Vagina (tissue), 2 donors: Measurements from ENCODE around the gene MC1R. TPM values are rescaled to one million over a fixed set of nuclear protein-coding genes. Genes with fewer than 3 reads are reported as not detected.
"Not testable (repeated sequence)": the region's sequence is repeated elsewhere in the genome, so short reads cannot be mapped to it uniquely, and the experiment has no call there.

Experiments used
- DNase-seq, 2 donors: peaks; one replicate each; pipeline ENCODE4 v3.0.0-alpha.2; 2017; ENCODE audit errors: extremely low spot score in 2 of 2
- H3K27ac ChIP-seq: fragments of 200-600 bp; sonication (generic); one replicate; pipeline ENCODE4 v1.5.1; 2019
- H3K27me3 ChIP-seq: fragments of 200-600 bp; sonication (generic); one replicate; pipeline ENCODE4 v1.5.1; 2019
- H3K36me3 ChIP-seq, 2 donors: fragments of 200-600 bp; sonication (generic); one replicate each; pipeline ENCODE4 v1.5.1; 2017 to 2019
- H3K4me1 ChIP-seq: fragments of 200-600 bp; sonication (generic); one replicate; pipeline ENCODE4 v1.5.1; 2019
- H3K4me3 ChIP-seq, 2 donors: fragments of 200-600 bp; sonication (generic); 1 replicate in 1 of 2; 2 replicates in 1 of 2; pipeline ENCODE4 v1.5.1; 2016 to 2019
- H3K9me3 ChIP-seq: fragments of 200-600 bp; sonication (generic); one replicate; pipeline ENCODE4 v1.5.1; 2019
- POLR2A ChIP-seq, 2 donors: fragments of 450-650 bp; IDR thresholded peaks; one replicate each; pipeline ENCODE4 v1.6.1; 2017; ENCODE audit warnings: antibody characterized with exemption in 2 of 2, mild to moderate bottlenecking in 2 of 2, moderate library complexity in 2 of 2
- POLR2AphosphoS5 ChIP-seq, 2 donors: sonication (generic); formaldehyde crosslinking; IDR thresholded peaks; one replicate each; pipeline ENCODE4 v1.9.0; 2017; ENCODE audit warnings: antibody characterized with exemption in 2 of 2, mild to moderate bottlenecking in 2 of 2, low read depth in 1 of 2; ENCODE audit not compliant: insufficient read depth in 1 of 2
- intact Hi-C: fragments of 100-400 bp; cut with DNase I; formaldehyde crosslinking; loops from one replicate; pipeline ENCODE4 v1.15.1; 2023
- total RNA-seq: library from RNA; depleted of rRNA; stranded (reverse); fragments of >200 nt; gene quantifications from one replicate; pipeline ENCODE4 v1.2.3, GENCODE V29; 2016
- TF ChIP-seq, protein P1 (sequence below), 3 experiments: fragments of 450-650 bp in 2 of 3; fragments of 200-600 bp in 1 of 3; sonication (generic) in 1 of 3; IDR thresholded peaks; one replicate each; pipeline ENCODE4 v1.5.1; 2017 to 2019; ENCODE audit warnings: antibody characterized with exemption in 3 of 3, mild to moderate bottlenecking in 2 of 3, moderate library complexity in 2 of 3

The MC1R gene
- total RNA-seq, 1 donor from 2014 or later, result 4.4 TPM

DNA sequence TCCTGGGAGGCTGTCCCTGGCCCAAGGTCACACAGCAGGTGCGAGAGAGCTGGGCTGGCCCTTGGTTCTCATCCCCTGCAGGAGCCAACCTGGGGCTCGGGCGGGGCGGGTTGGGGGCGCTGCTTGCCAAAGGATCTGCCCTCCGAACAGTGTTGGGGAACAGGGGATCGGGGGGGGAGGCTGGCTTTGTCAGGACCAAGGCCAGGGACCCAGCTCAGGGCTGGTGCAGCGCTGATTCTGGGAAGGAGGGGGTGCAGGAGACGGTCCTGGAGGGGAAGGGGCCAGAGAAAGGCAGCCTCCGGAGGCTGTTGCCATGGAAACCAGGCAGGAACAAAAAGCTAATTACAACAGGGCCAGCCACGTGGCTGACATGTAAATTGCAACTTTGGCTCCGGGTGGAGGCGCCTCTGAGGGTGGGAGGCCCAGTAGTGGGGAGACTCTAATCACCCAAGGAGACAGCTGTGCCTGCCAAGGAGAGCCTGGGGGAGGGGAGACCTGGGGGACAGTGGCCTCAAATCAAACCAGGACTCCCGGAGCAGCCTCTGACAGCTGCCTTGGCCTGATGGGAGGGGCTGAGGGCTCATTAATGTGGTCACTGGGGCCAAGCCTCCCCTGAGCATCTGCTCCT lies 5.7 kb downstream of the MC1R start:
- peaks cover 49% of the 10 kb centered on the region for H3K4me1 ChIP-seq
- DNase-seq, result no peak
- H3K4me3 ChIP-seq, result no peak overlapping the region
- H3K27me3 ChIP-seq, result no peaks in the 10 kb centered on the region
- H3K27ac ChIP-seq, result no peak overlapping the region
- TF ChIP-seq, protein P1, sequence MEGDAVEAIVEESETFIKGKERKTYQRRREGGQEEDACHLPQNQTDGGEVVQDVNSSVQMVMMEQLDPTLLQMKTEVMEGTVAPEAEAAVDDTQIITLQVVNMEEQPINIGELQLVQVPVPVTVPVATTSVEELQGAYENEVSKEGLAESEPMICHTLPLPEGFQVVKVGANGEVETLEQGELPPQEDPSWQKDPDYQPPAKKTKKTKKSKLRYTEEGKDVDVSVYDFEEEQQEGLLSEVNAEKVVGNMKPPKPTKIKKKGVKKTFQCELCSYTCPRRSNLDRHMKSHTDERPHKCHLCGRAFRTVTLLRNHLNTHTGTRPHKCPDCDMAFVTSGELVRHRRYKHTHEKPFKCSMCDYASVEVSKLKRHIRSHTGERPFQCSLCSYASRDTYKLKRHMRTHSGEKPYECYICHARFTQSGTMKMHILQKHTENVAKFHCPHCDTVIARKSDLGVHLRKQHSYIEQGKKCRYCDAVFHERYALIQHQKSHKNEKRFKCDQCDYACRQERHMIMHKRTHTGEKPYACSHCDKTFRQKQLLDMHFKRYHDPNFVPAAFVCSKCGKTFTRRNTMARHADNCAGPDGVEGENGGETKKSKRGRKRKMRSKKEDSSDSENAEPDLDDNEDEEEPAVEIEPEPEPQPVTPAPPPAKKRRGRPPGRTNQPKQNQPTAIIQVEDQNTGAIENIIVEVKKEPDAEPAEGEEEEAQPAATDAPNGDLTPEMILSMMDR (IDR thresholded peaks at IDR 0.05), result no peak
- intact Hi-C loops, result no loop called here
- H3K9me3 ChIP-seq, result no peaks in the 10 kb centered on the region
- H3K36me3 ChIP-seq, result no peaks in the 10 kb centered on the region

DNA sequence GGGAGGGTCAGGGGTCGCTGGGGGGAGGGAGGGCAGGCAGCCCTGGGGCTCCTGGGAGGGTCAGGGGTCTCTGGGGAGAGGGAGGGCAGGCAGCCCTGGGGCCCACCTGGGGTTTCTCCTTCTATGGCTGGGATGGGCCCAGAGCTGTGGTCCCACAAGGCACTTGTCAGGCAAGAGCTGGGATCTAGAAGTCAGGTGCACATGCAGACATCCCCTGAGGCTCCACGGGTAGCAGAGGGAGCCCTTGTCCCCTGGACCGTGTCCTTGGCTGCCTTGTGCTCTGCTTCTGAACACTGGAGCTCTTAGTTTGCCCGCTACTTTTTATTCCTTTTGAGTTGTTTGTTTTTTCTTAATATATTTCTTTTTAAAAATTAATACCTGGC lies 6.3 kb downstream of the MC1R start:
- intact Hi-C loops, result no loop called here
- TF ChIP-seq POLR2A (IDR thresholded peaks at IDR 0.05) (no peak), POLR2AphosphoS5 (IDR thresholded peaks at IDR 0.05; ENCODE audit: insufficient read depth in 1 of 2, low read depth in 1 of 2) (no peak)
- TF ChIP-seq, protein P1 (IDR thresholded peaks at IDR 0.05), result no peak
- H3K27ac ChIP-seq, result no peak overlapping the region
- no peaks in the 10 kb centered on the region for H3K9me3 ChIP-seq
- no peaks in the 10 kb centered on the region for H3K27me3 ChIP-seq
- no peak overlapping the region for H3K4me3 ChIP-seq
- H3K4me1 ChIP-seq, result peaks cover 49% of the 10 kb centered on the region
- DNase-seq, result no peak
- no peaks in the 10 kb centered on the region for H3K36me3 ChIP-seq

DNA sequence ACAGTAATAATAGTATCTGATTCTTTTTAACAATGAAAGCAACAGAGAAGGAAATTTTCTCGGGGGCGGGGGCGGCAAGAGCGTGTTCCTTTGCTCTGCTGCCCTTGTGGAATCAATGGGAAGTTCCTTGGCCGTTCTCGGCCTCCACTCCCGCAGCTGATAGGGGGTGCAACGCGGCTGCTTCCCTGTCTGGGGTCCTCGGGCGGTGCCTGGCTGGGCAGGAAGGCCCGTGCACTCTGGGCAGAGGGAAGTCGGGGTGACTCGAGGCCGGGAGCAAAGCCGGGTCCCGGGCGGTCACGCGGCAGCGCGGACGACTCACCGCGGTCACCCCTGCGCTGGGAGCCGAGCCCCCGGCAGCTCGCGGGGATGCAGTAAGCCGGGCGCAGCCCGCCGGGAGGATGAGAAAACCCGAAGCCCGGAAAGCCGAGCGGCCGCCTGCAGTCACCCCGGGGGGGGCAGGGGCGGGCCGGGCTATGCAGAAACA lies 7.0 kb downstream of the MC1R start:
- no peaks in the 10 kb centered on the region for H3K27me3 ChIP-seq

DNA sequence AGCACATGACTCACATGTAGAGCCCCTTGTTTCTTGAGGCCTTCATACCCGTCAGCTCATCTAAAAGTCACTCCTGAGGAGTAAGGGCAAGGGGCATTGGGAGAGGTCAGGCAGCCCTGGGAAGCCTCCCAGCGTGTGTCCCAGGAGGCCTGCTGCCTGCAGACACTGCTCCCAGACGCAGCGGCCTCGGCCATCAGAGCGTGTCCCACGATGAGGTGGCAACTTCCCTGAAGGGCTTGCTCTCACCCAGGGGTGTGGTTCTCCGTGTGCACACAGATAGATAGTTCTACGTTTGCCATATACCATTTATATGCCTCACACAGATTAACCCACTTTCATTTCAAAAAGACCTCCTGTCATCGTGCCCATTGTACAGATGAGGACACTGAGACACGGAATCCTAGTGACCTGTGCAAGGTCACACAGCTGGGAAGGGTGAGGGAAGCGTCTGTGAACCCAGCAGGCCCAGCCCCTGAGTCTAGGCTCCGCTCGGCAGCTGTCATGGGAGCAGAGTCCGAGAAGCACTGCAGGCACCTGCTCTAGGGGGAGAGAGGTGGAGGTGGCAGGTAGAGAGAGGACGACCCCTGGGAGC lies 12.7 kb downstream of the MC1R start:
- no peak for DNase-seq
- no peaks in the 10 kb centered on the region for H3K27me3 ChIP-seq
- intact Hi-C loops, result no loop called here

More for the DNA sequence above, 7.0 kb downstream of the MC1R start:
- intact Hi-C loops, result no loop called here
- no peaks in the 10 kb centered on the region for H3K9me3 ChIP-seq
- TF ChIP-seq POLR2AphosphoS5 (IDR thresholded peaks at IDR 0.05; ENCODE audit: insufficient read depth in 1 of 2, low read depth in 1 of 2) (no peak), POLR2A (IDR thresholded peaks at IDR 0.05) (no peak)
- TF ChIP-seq, protein P1 (IDR thresholded peaks at IDR 0.05), result no peak
- H3K27ac ChIP-seq, result no peak overlapping the region
- DNase-seq, result no peak
- no peaks in the 10 kb centered on the region for H3K36me3 ChIP-seq
- peaks cover 49% of the 10 kb centered on the region for H3K4me1 ChIP-seq
- H3K4me3 ChIP-seq, result peak overlapping the region; percentile 39 to 40

DNA sequence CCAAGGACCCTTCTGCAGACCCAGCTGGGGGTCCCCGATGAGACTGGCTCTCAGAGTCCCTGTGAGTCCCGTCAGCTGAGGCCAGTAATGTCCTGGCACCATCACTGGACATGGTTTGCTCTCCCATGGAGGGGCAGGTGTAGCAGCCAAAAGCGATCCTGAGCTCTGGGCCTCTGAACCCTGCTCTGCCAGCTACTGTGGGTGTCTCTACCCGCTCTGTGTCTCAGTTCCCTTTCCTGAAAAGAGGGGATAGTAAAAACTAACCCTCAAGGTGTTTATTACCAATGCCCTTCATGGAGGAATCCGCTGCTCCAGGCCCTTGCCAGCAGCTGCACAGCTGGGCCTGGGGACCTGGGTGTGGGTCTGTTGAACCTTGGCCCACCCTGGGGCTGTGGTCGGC lies 13.3 kb downstream of the MC1R start:
- no peak for TF ChIP-seq POLR2AphosphoS5 (IDR thresholded peaks at IDR 0.05; ENCODE audit: insufficient read depth in 1 of 2, low read depth in 1 of 2)
- TF ChIP-seq, protein P1 (IDR thresholded peaks at IDR 0.05), result no peak
- no peak for TF ChIP-seq POLR2A (IDR thresholded peaks at IDR 0.05)
- Histone ChIP-seq H3K27me3 (no peaks in the 10 kb centered on the region), H3K4me1 (no peaks in the 10 kb centered on the region), H3K9me3 (no peaks in the 10 kb centered on the region), H3K36me3 (no peaks in the 10 kb centered on the region), H3K27ac (no peak overlapping the region), H3K4me3 (no peak overlapping the region)
- intact Hi-C loops, result no loop called here
- no peak for DNase-seq

More for the DNA sequence above, 12.7 kb downstream of the MC1R start:
- no peaks in the 10 kb centered on the region for H3K4me1 ChIP-seq
- no peak overlapping the region for H3K4me3 ChIP-seq
- no peaks in the 10 kb centered on the region for H3K9me3 ChIP-seq
- no peak overlapping the region for H3K27ac ChIP-seq
- TF ChIP-seq, protein P1 (IDR thresholded peaks at IDR 0.05), result no peak
- no peaks in the 10 kb centered on the region for H3K36me3 ChIP-seq

DNA sequence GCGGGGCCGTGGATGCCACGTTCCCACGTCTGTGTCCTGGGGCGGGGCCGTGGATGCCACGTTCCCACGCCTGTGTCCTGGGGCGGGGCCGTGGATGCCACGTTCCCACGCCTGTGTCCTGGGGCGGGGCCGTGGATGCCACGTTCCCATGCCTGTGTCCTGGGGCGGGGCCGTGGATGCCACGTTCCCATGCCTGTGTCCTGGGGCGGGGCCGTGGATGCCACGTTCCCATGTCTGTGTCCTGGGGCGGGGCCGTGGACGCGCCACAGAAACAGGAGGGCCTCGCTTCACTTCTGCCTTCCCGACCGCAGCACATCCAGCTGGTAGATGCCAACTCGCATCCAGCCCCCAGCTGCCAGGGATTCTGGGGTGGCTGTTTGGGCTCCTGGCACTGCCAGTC lies 15.4 kb downstream of the MC1R start:
- H3K27ac ChIP-seq, DNase-seq, H3K4me3 ChIP-seq, H3K9me3 ChIP-seq, intact Hi-C loops, H3K36me3 ChIP-seq, H3K27me3 ChIP-seq, H3K4me1 ChIP-seq: not testable (repeated sequence)
